GM12878 (cell line): ENCODE measurements around the gene PIP4K2B. TPM values are rescaled to one million over a fixed set of nuclear protein-coding genes. Genes with fewer than 3 reads are reported as not detected.

Source experiments
- BCL3 ChIP-seq: IDR thresholded peaks from 2 replicates; pipeline ENCODE4 v1.6.1; 2011; ENCODE audit warnings: borderline replicate concordance, low read depth, mild to moderate bottlenecking, moderate library complexity, low read length; ENCODE audit not compliant: insufficient read depth, poor library complexity, severe bottlenecking
- CBFB ChIP-seq: IDR thresholded peaks from 2 replicates; pipeline ENCODE4 v1.6.1; 2016; ENCODE audit warnings: antibody characterized with exemption, low read depth
- CREM ChIP-seq: IDR thresholded peaks from 2 replicates; pipeline ENCODE4 v1.6.1; 2014; ENCODE audit warnings: antibody characterized with exemption, low read depth
- CTCF ChIP-seq, 3 experiments: IDR thresholded peaks in 2 of 3; conservative IDR thresholded peaks in 1 of 3; 2 replicates each; pipeline ENCODE4 v1.5.1; 2011; ENCODE audit warnings: low read depth in 3 of 3, low read length in 3 of 3, mild to moderate bottlenecking in 3 of 3, control low read depth in 2 of 3, moderate library complexity in 2 of 3, inconsistent platforms in 1 of 3, mixed read lengths in 1 of 3; ENCODE audit not compliant: control insufficient read depth in 2 of 3, insufficient read depth in 1 of 3; ENCODE audit errors: extremely low read depth in 1 of 3
- ELK1 ChIP-seq: IDR thresholded peaks from 2 replicates; pipeline ENCODE4 v1.6.1; 2012; ENCODE audit warnings: low read depth, low read length, improper control_type of control experiment
- EZH2 ChIP-seq: IDR thresholded peaks from 2 replicates; pipeline ENCODE4 v1.6.1; 2012; ENCODE audit warnings: low read depth, mild to moderate bottlenecking, control low read depth, inconsistent platforms, low read length, borderline replicate concordance; ENCODE audit not compliant: control insufficient read depth
- HDAC6 ChIP-seq: fragments of 200-600 bp; sonication (generic); IDR thresholded peaks from one replicate; pipeline ENCODE4 v1.8.0; 2017; ENCODE audit warnings: antibody characterized with exemption; ENCODE audit not compliant: unreplicated experiment
- MAX ChIP-seq: IDR thresholded peaks from 2 replicates; pipeline ENCODE4 v1.6.1; 2012; ENCODE audit warnings: low read depth, low read length, improper control_type of control experiment
- NFXL1 ChIP-seq: fragments of 450-650 bp; IDR thresholded peaks from 2 replicates; pipeline ENCODE4 v1.6.1; 2017; ENCODE audit warnings: antibody characterized with exemption, mild to moderate bottlenecking, borderline replicate concordance
- RCOR1 ChIP-seq: conservative IDR thresholded peaks from 2 replicates; pipeline ENCODE4 v1.6.1; 2012; ENCODE audit warnings: low read depth, low read length, improper control_type of control experiment
- SMAD1 ChIP-seq: fragments of 450-650 bp; IDR thresholded peaks from 2 replicates; pipeline ENCODE4 v1.6.1; 2018; ENCODE audit warnings: mild to moderate bottlenecking, low read depth; ENCODE audit not compliant: partially characterized antibody
- SMC3 ChIP-seq: IDR thresholded peaks from 2 replicates; pipeline ENCODE4 v1.6.1; 2011; ENCODE audit warnings: low read length, improper control_type of control experiment, borderline replicate concordance
- TCF3 ChIP-seq: IDR thresholded peaks from 2 replicates; pipeline ENCODE4 v1.6.1; 2012; ENCODE audit warnings: low read depth, mild to moderate bottlenecking, low read length, borderline replicate concordance; ENCODE audit not compliant: insufficient read depth
- TCF7 ChIP-seq: IDR thresholded peaks from 2 replicates; pipeline ENCODE4 v1.6.1; 2014; ENCODE audit warnings: antibody characterized with exemption, borderline replicate concordance
- YY1 ChIP-seq: IDR thresholded peaks from 2 replicates; pipeline ENCODE4 v1.6.1; 2011; ENCODE audit warnings: low read depth, mild to moderate bottlenecking, low read length
- ZNF592 ChIP-seq: fragments of 450-650 bp; IDR thresholded peaks from 2 replicates; pipeline ENCODE4 v1.6.1; 2017; ENCODE audit warnings: mild to moderate bottlenecking, moderate library complexity
- ZZZ3 ChIP-seq: IDR thresholded peaks from 2 replicates; pipeline ENCODE4 v1.6.1; 2011; ENCODE audit warnings: low read depth; ENCODE audit not compliant: control insufficient read depth, insufficient read length
- polyA plus RNA-seq, 11 experiments: library from polyadenylated mRNA; depleted of rRNA in 4 of 11; unstranded in 6 of 11; stranded (reverse) in 5 of 11; fragments of >200 nt; fragmentation: Nextera tagmentation in 4 of 11; fragmentation: Illumina TruSeq in 1 of 11; extraction: Ambion mirVana in 4 of 11; extraction: Trizol in 1 of 11; gene quantifications; 1 replicate in 1 of 11; 2 replicates in 10 of 11; pipeline versions ENCODE4 v1.2.1 to v1.2.3, GENCODE V29; 2011 to 2016; ENCODE audit warnings: inconsistent platforms in 2 of 11, missing spikeins in 2 of 11, low read depth in 1 of 11
- total RNA-seq, 4 experiments: library from RNA; depleted of rRNA in 3 of 4; stranded (reverse); fragments of >200 nt in 3 of 4; fragmentation: Illumina TruSeq in 1 of 4; extraction: Trizol in 1 of 4; gene quantifications; 2 replicates each; pipeline versions ENCODE4 v1.2.1 to v1.2.3, GENCODE V29; 2013 to 2021

PIP4K2B gene
- total and polyA plus RNA-seq, 10 of the 15 experiments (the other 5 are each of a cell fraction or from before 2014, with no cell fraction given): 3.8 to 30.3 (median 18.2) TPM

- TF ChIP-seq HDAC6 (no peak), NFXL1 (no peak), ZNF592 (no peak), SMC3 (no peak), BCL3 (no peak), CTCF (IDR thresholded peaks at IDR 0.05 in 2 of 3, conservative IDR thresholded peaks at IDR 0.05 in 1 of 3; ENCODE audit: control insufficient read depth in 2 of 3, extremely low read depth in 1 of 3, insufficient read depth in 1 of 3, low read depth in 3 of 3, low read length in 3 of 3) (no peak), TCF7 (no peak), YY1 (peak; percentile 79), RCOR1 (no peak; the same call in none of the 2 replicates), ELK1 (peak; percentile 99), MAX (peak; percentile 88), EZH2 (no peak), SMAD1 (no peak), CBFB (peak; percentile 75; the same call in 1 of the 2 replicates), CREM (peak; percentile 100), TCF3 (no peak), ZZZ3 (no peak)
Observed at GRCh38 chr17:38824899-38825761, 25.8 kb upstream of the PIP4K2B start, which contains the start of gene CWC25 (continued).
